Erythroblast (primary cell): ENCODE data around the gene MAPK10.

Experiments used
- GATA1 ChIP-seq: IDR thresholded peaks from 2 replicates; pipeline ENCODE4 v1.6.1; 2011; ENCODE audit warnings: low read depth, mild to moderate bottlenecking, control low read depth, low read length, moderate library complexity
- POLR2A ChIP-seq: IDR thresholded peaks from 2 replicates; pipeline ENCODE4 v1.6.1; 2011; ENCODE audit warnings: mild to moderate bottlenecking, low read length

GRCh38 chr4:86233090-86233489 lies 126.8 kb downstream of the MAPK10 start:
- TF ChIP-seq POLR2A (no peak), GATA1 (no peak)
